Neural progenitor cell (in vitro differentiated cells): ENCODE measurements around the gene AIFM3. TPM values are rescaled to one million over a fixed set of nuclear protein-coding genes. Genes with fewer than 3 reads are reported as not detected.
"Not testable (repeated sequence)": the region's sequence is repeated elsewhere in the genome, so short reads cannot be mapped to it uniquely, and the experiment has no call there.

Experiments used
- DNase-seq: peaks from one replicate; pipeline ENCODE4 v3.0.0-alpha.2; 2016; ENCODE audit warnings: low spot score
- H2AFZ ChIP-seq: fragments of 200-600 bp; sonication (generic); replicated peaks from 2 replicates; pipeline ENCODE4 v1.6.1; 2016; ENCODE audit warnings: antibody characterized with exemption
- H3F3A ChIP-seq: fragments of 200-600 bp; sonication (generic); 2 replicates; pipeline ENCODE4 v1.6.1; 2016; ENCODE audit warnings: antibody characterized with exemption, low read depth
- H3K27ac ChIP-seq: fragments of 200-600 bp; sonication (generic); 2 replicates; pipeline ENCODE4 v1.5.1; 2016; ENCODE audit warnings: mild to moderate bottlenecking
- H3K27me3 ChIP-seq: fragments of 200-600 bp; sonication (generic); 2 replicates; pipeline ENCODE4 v1.6.1; 2016; ENCODE audit warnings: mild to moderate bottlenecking, moderate library complexity
- H3K36me3 ChIP-seq: fragments of 200-600 bp; sonication (generic); 2 replicates; pipeline ENCODE4 v1.5.1; 2016
- H3K4me1 ChIP-seq: fragments of 200-600 bp; sonication (generic); 2 replicates; pipeline ENCODE4 v1.6.1; 2016; ENCODE audit warnings: mixed run types
- H3K4me2 ChIP-seq: fragments of 200-600 bp; sonication (generic); 2 replicates; pipeline ENCODE4 v1.6.1; 2016
- H3K4me3 ChIP-seq: fragments of 200-600 bp; sonication (generic); 2 replicates; pipeline ENCODE4 v1.5.1; 2016
- H3K79me2 ChIP-seq: fragments of 200-600 bp; sonication (generic); 2 replicates; pipeline ENCODE4 v1.6.1; 2016; ENCODE audit warnings: low read depth
- H3K9ac ChIP-seq: fragments of 200-600 bp; sonication (generic); 2 replicates; pipeline ENCODE4 v1.6.1; 2016
- H3K9me3 ChIP-seq: fragments of 200-600 bp; sonication (generic); 2 replicates; pipeline ENCODE4 v1.5.1; 2016; ENCODE audit warnings: low read depth
- H4K20me1 ChIP-seq: fragments of 200-600 bp; sonication (generic); 2 replicates; pipeline ENCODE4 v1.6.1; 2016; ENCODE audit warnings: low read depth
- H3K27ac Mint-ChIP-seq: 3 replicates; pipeline ENCODE4 v1.8.0; 2021; ENCODE audit warnings: mixed read lengths
- H3K27me3 Mint-ChIP-seq: 2 replicates; pipeline ENCODE4 v1.8.0; 2022; ENCODE audit warnings: low read depth, mild to moderate bottlenecking, inconsistent platforms, moderate library complexity, mixed read lengths; ENCODE audit not compliant: insufficient read depth
- H3K36me3 Mint-ChIP-seq: 3 replicates; pipeline ENCODE4 v1.8.0; 2021; ENCODE audit warnings: mixed read lengths
- H3K4me1 Mint-ChIP-seq: 3 replicates; pipeline ENCODE4 v1.8.0; 2021; ENCODE audit warnings: mixed read lengths
- H3K4me3 Mint-ChIP-seq: 3 replicates; pipeline ENCODE4 v1.8.0; 2021; ENCODE audit warnings: mild to moderate bottlenecking, moderate library complexity, mixed read lengths
- H3K9me3 Mint-ChIP-seq: 3 replicates; pipeline ENCODE4 v1.8.0; 2020; ENCODE audit warnings: mixed read lengths
- CTCF ChIP-seq: fragments of 200-600 bp; sonication (generic); IDR thresholded peaks from 2 replicates; pipeline ENCODE4 v1.5.1; 2017; ENCODE audit warnings: antibody characterized with exemption, mild to moderate bottlenecking
- EZH2 ChIP-seq: fragments of 200-600 bp; sonication (generic); IDR thresholded peaks from 2 replicates; pipeline ENCODE4 v1.6.1; 2017; ENCODE audit warnings: antibody characterized with exemption, mild to moderate bottlenecking, moderate library complexity
- EZH2phosphoT487 ChIP-seq: fragments of 200-600 bp; sonication (generic); IDR thresholded peaks from 2 replicates; pipeline ENCODE4 v1.6.1; 2017; ENCODE audit warnings: antibody characterized with exemption
- total RNA-seq: library from RNA; depleted of rRNA; stranded (reverse); fragments of >200 nt; gene quantifications from 2 replicates; pipeline ENCODE4 v1.2.3, GENCODE V29; 2015; ENCODE audit warnings: low replicate concordance

Gene AIFM3
- total RNA-seq, 1 donor from 2014 or later, result 4.3 TPM

DNA sequence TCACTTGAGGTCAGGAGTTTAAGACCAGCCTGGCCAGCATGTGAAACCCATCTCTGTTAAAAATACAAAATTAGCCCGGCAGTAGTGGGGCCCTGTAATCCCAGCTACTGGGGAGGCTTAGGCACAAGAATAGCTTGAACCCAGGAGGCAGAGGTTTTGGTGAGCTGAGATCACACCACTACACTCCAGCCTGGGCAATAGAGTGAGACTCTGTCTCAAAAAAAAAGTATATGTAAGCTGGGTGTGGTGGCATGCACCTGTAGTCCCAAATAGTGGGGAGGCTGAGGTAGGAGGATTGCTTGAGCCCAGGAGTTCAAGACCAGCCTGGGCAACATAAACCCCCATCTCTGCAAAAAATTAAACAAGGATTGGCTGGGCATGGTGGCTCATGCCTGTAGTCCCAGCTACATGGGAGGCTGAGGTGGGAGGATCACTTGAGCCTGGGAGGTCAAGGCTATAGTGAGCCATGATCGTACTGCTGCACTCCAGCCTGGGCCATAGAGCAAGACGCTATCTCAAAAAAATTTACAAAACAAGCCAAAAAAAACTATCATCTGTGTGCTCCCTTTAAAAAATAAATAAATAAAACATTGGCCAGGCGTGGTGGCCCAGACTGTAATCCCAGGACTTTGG lies 39.0 kb upstream of the AIFM3 start:
- peaks cover 6% of the 10 kb centered on the region for H3K36me3 ChIP-seq
- peaks cover 96% of the 10 kb centered on the region for H4K20me1 ChIP-seq
- peaks cover 32% of the 10 kb centered on the region for H3F3A ChIP-seq
- H3K9ac ChIP-seq, result no peak overlapping the region
- H3K4me1 ChIP-seq, result peaks cover 21% of the 10 kb centered on the region
- peaks cover 6% of the 10 kb centered on the region for H3K27me3 Mint-ChIP-seq
- no peak overlapping the region for H2AFZ ChIP-seq
- H3K4me3 ChIP-seq, result no peak overlapping the region
- DNase-seq, result no peak
- H3K79me2 ChIP-seq, result peaks cover 100% of the 10 kb centered on the region
- no peaks in the 10 kb centered on the region for H3K9me3 ChIP-seq
- H3K4me2 ChIP-seq, result no peak overlapping the region
- peaks cover 13% of the 10 kb centered on the region for H3K4me1 Mint-ChIP-seq
- H3K27ac ChIP-seq, result no peak overlapping the region
- no peak overlapping the region for H3K27ac Mint-ChIP-seq
- H3K36me3 Mint-ChIP-seq, result peaks cover 31% of the 10 kb centered on the region
- TF ChIP-seq EZH2phosphoT487 (no peak), EZH2 (no peak), CTCF (no peak)
- no peaks in the 10 kb centered on the region for H3K27me3 ChIP-seq
- H3K9me3 Mint-ChIP-seq, result peaks cover 8% of the 10 kb centered on the region
- no peak overlapping the region for H3K4me3 Mint-ChIP-seq

- H3K36me3 ChIP-seq, result peaks cover 7% of the 10 kb centered on the region
- H3K9me3 ChIP-seq, result no peaks in the 10 kb centered on the region
- no peak overlapping the region for H3K27ac Mint-ChIP-seq
- peaks cover 6% of the 10 kb centered on the region for H3K27me3 Mint-ChIP-seq
- peaks cover 21% of the 10 kb centered on the region for H3K4me1 ChIP-seq
- H3F3A ChIP-seq, result peaks cover 31% of the 10 kb centered on the region
- H3K9ac ChIP-seq, result no peak overlapping the region
- peaks cover 13% of the 10 kb centered on the region for H3K4me1 Mint-ChIP-seq
- H3K27ac ChIP-seq, result no peak overlapping the region
- H3K4me3 ChIP-seq, result no peak overlapping the region
- H3K4me2 ChIP-seq, result no peak overlapping the region
- H2AFZ ChIP-seq, result no peak overlapping the region
- no peak overlapping the region for H3K4me3 Mint-ChIP-seq
- H3K36me3 Mint-ChIP-seq, result peaks cover 31% of the 10 kb centered on the region
- H3K27me3 ChIP-seq, result no peaks in the 10 kb centered on the region
- no peak for DNase-seq
- H3K9me3 Mint-ChIP-seq, result peaks cover 8% of the 10 kb centered on the region
- H4K20me1 ChIP-seq, result peaks cover 96% of the 10 kb centered on the region
- peaks cover 100% of the 10 kb centered on the region for H3K79me2 ChIP-seq
- no peak for TF ChIP-seq CTCF
- no peak for TF ChIP-seq EZH2phosphoT487
- no peak for TF ChIP-seq EZH2
Observed at GRCh38 chr22:20928573-20928967, 38.5 kb upstream of the AIFM3 start.

- no peaks in the 10 kb centered on the region for H3K9me3 ChIP-seq
- H3K4me3 ChIP-seq, result no peak overlapping the region
- H3K36me3 Mint-ChIP-seq, result peaks cover 33% of the 10 kb centered on the region
- peaks cover 100% of the 10 kb centered on the region for H3K79me2 ChIP-seq
- no peaks in the 10 kb centered on the region for H3K27me3 ChIP-seq
- TF ChIP-seq CTCF (no peak), EZH2phosphoT487 (no peak), EZH2 (no peak)
- peaks cover 8% of the 10 kb centered on the region for H3K4me1 Mint-ChIP-seq
- peaks cover 4% of the 10 kb centered on the region for H3K27me3 Mint-ChIP-seq
- DNase-seq, result no peak
- no peak overlapping the region for H3K27ac ChIP-seq
- H3K4me2 ChIP-seq, result no peak overlapping the region
- no peak overlapping the region for H3K4me3 Mint-ChIP-seq
- H3K36me3 ChIP-seq, result peaks cover 20% of the 10 kb centered on the region
- no peak overlapping the region for H3K9ac ChIP-seq
- H3K27ac Mint-ChIP-seq, result no peak overlapping the region
- peaks cover 96% of the 10 kb centered on the region for H4K20me1 ChIP-seq
- no peak overlapping the region for H2AFZ ChIP-seq
- H3K9me3 Mint-ChIP-seq, result peaks cover 8% of the 10 kb centered on the region
- peaks cover 17% of the 10 kb centered on the region for H3K4me1 ChIP-seq
- peaks cover 17% of the 10 kb centered on the region for H3F3A ChIP-seq
Observed at GRCh38 chr22:20930004-20930403, 37.1 kb upstream of the AIFM3 start.

- not testable (repeated sequence) for H3K9me3 Mint-ChIP-seq, H3K27ac Mint-ChIP-seq, H3K4me3 Mint-ChIP-seq, H3K4me1 Mint-ChIP-seq, H3K9me3 ChIP-seq, DNase-seq, H3K4me3 ChIP-seq, H3K4me2 ChIP-seq, H3K27ac ChIP-seq, H3K9ac ChIP-seq, H3K27me3 ChIP-seq, H3K27me3 Mint-ChIP-seq, H2AFZ ChIP-seq
- peaks cover 12% of the 10 kb centered on the region for H3F3A ChIP-seq
- H3K36me3 Mint-ChIP-seq, result peaks cover 33% of the 10 kb centered on the region
- H3K36me3 ChIP-seq, result peaks cover 22% of the 10 kb centered on the region
- H3K79me2 ChIP-seq, result peaks cover 100% of the 10 kb centered on the region
- H4K20me1 ChIP-seq, result peaks cover 96% of the 10 kb centered on the region
- H3K4me1 ChIP-seq, result peaks cover 13% of the 10 kb centered on the region
Observed at GRCh38 chr22:20930435-20930834, 36.6 kb upstream of the AIFM3 start.
